ENCODE results near the gene WDR81.

The WDR81 gene

DNA sequence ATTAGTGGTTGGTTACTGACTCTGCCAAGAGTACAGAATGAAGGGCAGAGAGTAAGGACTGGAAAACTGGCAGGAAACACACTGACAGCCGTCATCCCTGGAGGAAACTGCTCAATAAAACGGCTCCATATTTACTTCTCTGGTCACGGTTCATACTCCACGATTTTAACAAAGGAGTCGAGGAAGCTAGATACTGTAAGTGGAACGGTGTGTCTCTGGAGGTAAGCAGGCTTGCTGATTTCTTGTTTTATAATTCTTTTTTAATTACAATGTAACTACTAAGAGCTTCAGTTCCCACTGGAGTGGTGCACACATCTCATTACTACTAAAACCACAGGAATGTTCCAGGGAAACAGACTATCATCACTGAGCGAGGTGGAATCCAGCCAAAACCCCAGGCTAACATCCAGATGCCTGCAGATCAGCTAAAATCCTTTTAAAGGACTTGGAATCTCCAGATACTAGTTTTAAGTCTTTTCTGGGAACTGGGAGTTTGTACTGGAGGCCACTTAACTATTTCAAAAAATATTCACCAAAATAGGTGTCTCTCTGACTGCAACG lies 55.1 kb downstream of the WDR81 start:
- POLR2A ChIA-PET, result interaction anchor here (0.9 to 1.3 kb wide), 3 partner anchors 15 to 65 kb away, joined by 3 to 12 read pairs (median 7); no protein-coding TSS in a partner anchor
- H3K4me3 ChIP-seq (ENCODE audit: low read depth, low read length), result peak overlapping the region; percentile 37
- TF ChIP-seq, protein P1, sequence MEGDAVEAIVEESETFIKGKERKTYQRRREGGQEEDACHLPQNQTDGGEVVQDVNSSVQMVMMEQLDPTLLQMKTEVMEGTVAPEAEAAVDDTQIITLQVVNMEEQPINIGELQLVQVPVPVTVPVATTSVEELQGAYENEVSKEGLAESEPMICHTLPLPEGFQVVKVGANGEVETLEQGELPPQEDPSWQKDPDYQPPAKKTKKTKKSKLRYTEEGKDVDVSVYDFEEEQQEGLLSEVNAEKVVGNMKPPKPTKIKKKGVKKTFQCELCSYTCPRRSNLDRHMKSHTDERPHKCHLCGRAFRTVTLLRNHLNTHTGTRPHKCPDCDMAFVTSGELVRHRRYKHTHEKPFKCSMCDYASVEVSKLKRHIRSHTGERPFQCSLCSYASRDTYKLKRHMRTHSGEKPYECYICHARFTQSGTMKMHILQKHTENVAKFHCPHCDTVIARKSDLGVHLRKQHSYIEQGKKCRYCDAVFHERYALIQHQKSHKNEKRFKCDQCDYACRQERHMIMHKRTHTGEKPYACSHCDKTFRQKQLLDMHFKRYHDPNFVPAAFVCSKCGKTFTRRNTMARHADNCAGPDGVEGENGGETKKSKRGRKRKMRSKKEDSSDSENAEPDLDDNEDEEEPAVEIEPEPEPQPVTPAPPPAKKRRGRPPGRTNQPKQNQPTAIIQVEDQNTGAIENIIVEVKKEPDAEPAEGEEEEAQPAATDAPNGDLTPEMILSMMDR (IDR thresholded peaks at IDR 0.05; ENCODE audit: insufficient read depth, low read length, missing control alignments), result no peak
- peak; percentile 84 for DNase-seq (ENCODE audit: low read depth, low spot score)
- CTCF ChIA-PET, result interaction anchor here (0.7 to 1.8 kb wide), 6 partner anchors 17 to 111 kb away, joined by 3 to 9 read pairs (median 4); partner anchors contain the start of gene SERPINF1

DNA sequence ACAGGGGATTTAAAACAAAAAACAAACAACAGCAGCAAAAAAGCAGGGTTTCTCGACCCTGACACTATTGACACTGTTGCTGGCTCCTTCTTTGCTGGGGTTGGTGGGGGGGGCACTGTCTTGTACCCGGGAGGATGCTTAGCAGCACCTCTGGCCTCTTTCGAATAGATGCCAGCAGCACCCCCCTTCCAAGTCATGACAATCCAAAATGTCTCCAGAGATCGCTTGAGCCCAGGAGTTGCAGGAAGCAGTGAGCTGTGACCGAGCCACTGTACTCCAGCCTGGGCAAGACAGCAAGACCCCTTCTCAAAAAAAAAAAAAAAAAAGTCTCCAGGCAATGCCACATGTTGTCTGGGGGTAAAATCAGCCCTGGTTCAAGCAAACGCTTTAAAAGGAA lies 57.7 kb downstream of the WDR81 start:
- DNase-seq (ENCODE audit: low read depth, low spot score), result no peak
- ChIA-PET POLR2A (interaction anchor here (0.6 kb wide), 1 partner anchor 265 kb away, joined by 3 read pairs; no protein-coding TSS in a partner anchor), CTCF (interaction anchor here (0.9 to 7.8 kb wide), 7 partner anchors 16 to 133 kb away, joined by 3 to 180 read pairs (median 28); partner anchors contain the start of gene RILP)

DNA sequence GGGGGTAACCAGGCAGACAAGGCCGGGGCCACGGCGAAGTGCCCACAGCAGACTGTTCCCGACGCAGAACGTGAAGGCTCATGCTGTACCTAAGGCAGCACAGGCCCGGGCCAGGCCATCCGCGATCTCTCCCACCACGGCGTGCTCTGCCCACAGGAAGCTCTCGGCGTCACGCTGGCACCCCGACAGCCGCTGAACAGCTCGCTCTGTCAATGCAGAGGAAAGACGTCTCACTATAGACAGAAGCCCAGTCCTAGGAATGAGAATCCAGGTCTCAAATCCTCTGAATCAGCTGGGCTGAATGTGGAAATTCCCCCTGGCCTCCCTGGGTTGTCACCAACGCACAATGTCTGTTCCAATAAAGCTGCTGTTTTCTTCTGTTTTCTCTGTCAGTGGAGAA lies 58.8 kb downstream of the WDR81 start:
- CTCF ChIA-PET, result interaction anchor here (0.6 to 7.8 kb wide), 29 partner anchors 8 to 134 kb away, joined by 3 to 180 read pairs (median 5); partner anchors contain the start of genes RILP, RPA1, SERPINF1 and SMYD4
- POLR2A ChIA-PET, result interaction anchor here (1.0 to 2.0 kb wide), 2 partner anchors 68 to 70 kb away, joined by 3 to 16 read pairs; no protein-coding TSS in a partner anchor
- H3K4me3 ChIP-seq (ENCODE audit: low read depth, low read length), result no peak overlapping the region
- TF ChIP-seq, protein P1 (IDR thresholded peaks at IDR 0.05; ENCODE audit: insufficient read depth, low read length, missing control alignments), result no peak
- DNase-seq (ENCODE audit: low read depth, low spot score), result no peak

More for the DNA sequence above, 57.7 kb downstream of the WDR81 start:
- TF ChIP-seq, protein P1 (IDR thresholded peaks at IDR 0.05; ENCODE audit: insufficient read depth, low read length, missing control alignments), result no peak
- H3K4me3 ChIP-seq (ENCODE audit: low read depth, low read length), result no peak overlapping the region

DNA sequence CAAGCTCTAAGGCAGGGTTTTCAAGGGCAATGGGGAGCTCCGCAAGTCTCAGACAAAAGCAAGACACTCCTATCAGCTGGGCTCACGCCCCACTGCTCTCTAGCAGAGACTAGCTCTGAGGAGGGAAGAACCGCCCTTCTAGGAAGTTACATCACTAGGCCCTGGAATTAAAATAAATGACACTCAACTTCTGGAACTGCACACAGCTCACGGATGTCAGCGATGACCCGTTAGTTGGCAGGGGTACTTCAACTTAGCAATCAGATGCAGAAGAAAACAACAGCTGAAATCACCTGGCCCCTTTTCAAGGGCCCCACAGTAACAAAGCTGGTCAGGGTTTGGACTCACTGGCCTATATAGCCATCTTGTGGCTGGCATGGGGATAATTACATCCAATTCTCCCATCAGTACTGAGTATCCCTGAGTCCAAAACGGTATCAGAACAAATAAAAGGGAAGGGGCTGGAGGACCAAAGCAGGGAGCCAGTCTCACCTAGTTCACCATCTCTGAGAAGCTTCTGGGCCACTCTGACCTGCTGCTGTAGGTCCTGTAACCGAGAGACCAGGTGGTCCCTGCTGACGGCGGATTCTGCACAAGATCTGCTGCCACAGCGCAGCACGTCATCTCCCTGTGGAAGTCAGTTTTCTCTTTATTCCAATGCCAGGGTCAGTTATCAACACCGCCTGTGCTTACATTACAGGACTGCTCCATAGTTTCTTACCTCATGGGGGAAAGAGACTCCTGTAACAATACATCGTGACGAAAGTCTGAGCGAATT lies 59.5 kb downstream of the WDR81 start:
- CTCF ChIA-PET, result interaction anchor here (0.6 to 7.8 kb wide), 34 partner anchors 8 to 135 kb away, joined by 3 to 180 read pairs (median 5); partner anchors contain the start of genes RILP, RPA1, SERPINF1 and SMYD4
- DNase-seq (ENCODE audit: low read depth, low spot score), result no peak
- TF ChIP-seq, protein P1 (IDR thresholded peaks at IDR 0.05; ENCODE audit: insufficient read depth, low read length, missing control alignments), result peak; percentile 67
- H3K4me3 ChIP-seq (ENCODE audit: low read depth, low read length), result no peak overlapping the region
- POLR2A ChIA-PET, result interaction anchor here (1.0 to 2.0 kb wide), 2 partner anchors 68 to 70 kb away, joined by 3 to 16 read pairs; no protein-coding TSS in a partner anchor

DNA sequence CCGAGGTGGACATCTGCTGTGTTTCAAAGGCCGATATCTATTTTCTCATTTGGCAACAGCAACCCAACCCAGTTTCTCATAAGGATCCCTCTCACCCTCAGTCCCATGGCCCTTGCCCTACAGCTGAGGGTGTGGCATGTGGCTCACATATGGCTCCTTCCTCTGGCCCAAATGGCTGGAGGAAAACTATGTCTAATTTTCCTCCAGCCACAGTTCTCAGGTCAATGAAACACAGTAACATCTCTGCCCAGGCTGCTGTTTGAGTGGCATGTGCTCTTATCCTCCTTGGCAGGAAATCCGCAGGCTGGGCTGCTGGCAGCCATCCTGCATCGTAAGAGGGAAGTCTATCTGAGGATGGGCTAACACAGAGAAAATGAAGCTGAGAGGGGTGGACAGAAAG lies 61.4 kb downstream of the WDR81 start:
- CTCF ChIA-PET, result interaction anchor here (0.7 to 7.8 kb wide), 9 partner anchors 8 to 248 kb away, joined by 3 to 180 read pairs (median 7); partner anchors contain the start of gene RILP
- no peak overlapping the region for H3K4me3 ChIP-seq (ENCODE audit: low read depth, low read length)
- TF ChIP-seq, protein P1 (IDR thresholded peaks at IDR 0.05; ENCODE audit: insufficient read depth, low read length, missing control alignments), result no peak
- POLR2A ChIA-PET, result interaction anchor here (0.7 kb wide), 1 partner anchor 11 kb away, joined by 4 read pairs; no protein-coding TSS in a partner anchor
- no peak for DNase-seq (ENCODE audit: low read depth, low spot score)
